Stomach (tissue), 9 donors: Measurements from ENCODE around the gene GALM. TPM values are rescaled to one million over a fixed set of nuclear protein-coding genes. Genes with fewer than 3 reads are reported as not detected.
A peak's percentile ranks its signal among the peaks of the same experiment; 100 is the strongest.

Experiments used
- DNase-seq, 2 donors: peaks; one replicate each; pipeline versions ENCODE4 v3.0.0 to v3.0.0-alpha.2; 2013 to 2019
- H3K27ac ChIP-seq, 5 donors: fragments of 200-600 bp in 4 of 5; sonication (generic) in 4 of 5; one replicate each; pipeline ENCODE4 v1.5.1; 2013 to 2019; ENCODE audit warnings: mild to moderate bottlenecking in 1 of 5, moderate library complexity in 1 of 5
- H3K27me3 ChIP-seq, 3 donors: fragments of 200-600 bp; sonication (generic); one replicate each; pipeline ENCODE4 v1.5.1; 2017 to 2019; ENCODE audit warnings: mixed run types in 1 of 3
- H3K36me3 ChIP-seq, 4 donors: fragments of 200-600 bp; sonication (generic); 1 replicate in 3 of 4; 2 replicates in 1 of 4; pipeline ENCODE4 v1.5.1; 2016 to 2019
- H3K4me1 ChIP-seq, 4 donors: fragments of 200-600 bp; sonication (generic); one replicate each; pipeline ENCODE4 v1.5.1; 2016 to 2019
- H3K4me3 ChIP-seq, 4 donors: fragments of 200-600 bp; sonication (generic) in 3 of 4; one replicate each; pipeline ENCODE4 v1.5.1; 2016 to 2019; ENCODE audit warnings: mild to moderate bottlenecking in 1 of 4
- H3K9me3 ChIP-seq, 4 donors: fragments of 200-600 bp; sonication (generic); one replicate each; pipeline ENCODE4 v1.5.1; 2016 to 2019
- CTCF ChIP-seq, 7 experiments: fragments of 450-650 bp in 4 of 7; fragments of 200-600 bp in 3 of 7; sonication (generic) in 3 of 7; IDR thresholded peaks; one replicate each; pipeline ENCODE4 v1.5.1; 2016 to 2019; ENCODE audit warnings: antibody characterized with exemption in 7 of 7, control low read depth in 2 of 7, mild to moderate bottlenecking in 1 of 7
- EP300 ChIP-seq: sonication (generic); formaldehyde crosslinking; IDR thresholded peaks from one replicate; pipeline ENCODE4 v1.6.1; 2017; ENCODE audit warnings: antibody characterized with exemption
- POLR2A ChIP-seq, 4 donors: fragments of 450-650 bp; IDR thresholded peaks; one replicate each; pipeline ENCODE4 v1.6.1; 2016; ENCODE audit warnings: antibody characterized with exemption in 4 of 4, control low read depth in 2 of 4, mild to moderate bottlenecking in 1 of 4, moderate library complexity in 1 of 4
- POLR2AphosphoS5 ChIP-seq, 3 donors: sonication (generic); formaldehyde crosslinking; IDR thresholded peaks; one replicate each; pipeline ENCODE4 v1.6.1; 2016; ENCODE audit warnings: antibody characterized with exemption in 3 of 3
- WGBS, 5 donors: extraction: QIAGEN DNeasy Blood & Tissue Kit in 3 of 5; methylation state at CpG; one replicate each; pipeline versions ENCODE4 v1.1.5 to v1.1.7; 2013 to 2018; 5-methylcytosine and 5-hydroxymethylcytosine counted together
- intact Hi-C: fragments of 100-400 bp; cut with DNase I; formaldehyde crosslinking; loops from one replicate; pipeline ENCODE4 v1.15.1; 2023; ENCODE audit warnings: low total_unique reads
- polyA plus RNA-seq, 3 donors: library from polyadenylated mRNA; stranded (reverse); fragments of 200-250 nt; gene quantifications; one replicate each; pipeline ENCODE4 v1.2.3, GENCODE V29; 2013
- total RNA-seq, 5 donors: library from RNA; depleted of rRNA; stranded (reverse); fragments of >200 nt; gene quantifications; one replicate each; pipeline versions ENCODE4 v1.1.0 to v1.2.3, GENCODE V29; 2014 to 2016
- donor health status: healthy with polysubstance abuse.
- donor health status: Bipolar disorder and iron deficiency.
- donor health status: healthy.

GALM gene
- total and polyA plus RNA-seq, 8 donors: 2.2 to 17.8 (median 9.3) TPM; not detected in 1

GRCh38 chr2:38652431-38653273, 13.3 kb upstream of the GALM start:
- 53 to 63% (median 56%) methylated on average over 6 of the region's 6 CpGs for WGBS, 5 donors
- no peaks in the 10 kb centered on the region for H3K27me3 ChIP-seq
- no peaks in the 10 kb centered on the region for H3K36me3 ChIP-seq
- no peak overlapping the region for H3K4me3 ChIP-seq
- H3K9me3 ChIP-seq: no peaks in the 10 kb centered on the region
- H3K4me1 ChIP-seq: peaks cover 0 to 28% (median 9%) of the 10 kb centered on the region in 4 donors
- H3K27ac ChIP-seq: peak overlapping the region in 2 of 5 donors; percentile 25 to 54
- no peak for DNase-seq
- TF ChIP-seq POLR2A (IDR thresholded peaks at IDR 0.05): no peak
- no peak for TF ChIP-seq EP300
- TF ChIP-seq CTCF (IDR thresholded peaks at IDR 0.05): no peak
- TF ChIP-seq POLR2AphosphoS5 (IDR thresholded peaks at IDR 0.05): no peak
- intact Hi-C loops: no loop called here

- WGBS, 5 donors: 82 to 94% (median 86%) methylated on average over 2 of the region's 2 CpGs
- Histone ChIP-seq H3K36me3 (no peaks in the 10 kb centered on the region), H3K4me3 (no peak overlapping the region), H3K4me1 (peaks cover 0 to 26% (median 9%) of the 10 kb centered on the region in 4 donors), H3K27ac (peak overlapping the region in 1 of 5 donors; percentile 54), H3K9me3 (no peaks in the 10 kb centered on the region), H3K27me3 (no peaks in the 10 kb centered on the region)
- no peak for TF ChIP-seq POLR2AphosphoS5 (IDR thresholded peaks at IDR 0.05)
- no peak for TF ChIP-seq EP300
- no peak for TF ChIP-seq CTCF (IDR thresholded peaks at IDR 0.05)
- TF ChIP-seq POLR2A (IDR thresholded peaks at IDR 0.05): no peak
- intact Hi-C loops: no loop called here
- DNase-seq: no peak
Measured at GRCh38 chr2:38653380-38653714, 12.6 kb upstream of the GALM start.

GRCh38 chr2:38653715-38654527, 12.0 kb upstream of the GALM start:
- Histone ChIP-seq H3K4me1 (peaks cover 0 to 24% (median 9%) of the 10 kb centered on the region in 4 donors), H3K9me3 (no peaks in the 10 kb centered on the region), H3K27ac (peak overlapping the region in 1 of 5 donors; percentile 54), H3K27me3 (no peaks in the 10 kb centered on the region), H3K36me3 (no peaks in the 10 kb centered on the region), H3K4me3 (no peak overlapping the region)
- DNase-seq: no peak
- 73 to 89% (median 84%) methylated on average over 10 of the region's 10 CpGs for WGBS, 5 donors
- TF ChIP-seq EP300 (no peak), POLR2A (IDR thresholded peaks at IDR 0.05) (no peak), CTCF (IDR thresholded peaks at IDR 0.05) (no peak), POLR2AphosphoS5 (IDR thresholded peaks at IDR 0.05) (no peak)
- intact Hi-C loops: no loop called here

- intact Hi-C loops: no loop called here
- TF ChIP-seq POLR2AphosphoS5 (IDR thresholded peaks at IDR 0.05) (no peak), EP300 (no peak), CTCF (IDR thresholded peaks at IDR 0.05) (no peak), POLR2A (IDR thresholded peaks at IDR 0.05) (no peak)
- Histone ChIP-seq H3K27ac (no peak overlapping the region), H3K36me3 (no peaks in the 10 kb centered on the region), H3K4me1 (peaks cover 0 to 24% (median 9%) of the 10 kb centered on the region in 4 donors), H3K9me3 (no peaks in the 10 kb centered on the region), H3K27me3 (no peaks in the 10 kb centered on the region), H3K4me3 (no peak overlapping the region)
- WGBS, 5 donors: 65 to 71% (median 67%) methylated on average over 13 of the region's 13 CpGs
- DNase-seq: no peak
Measured at GRCh38 chr2:38654528-38655381, 11.2 kb upstream of the GALM start.
